Nephron (organoid): ENCODE data around the gene CCBE1.

ENCODE experiments used
- H3K27ac Mint-ChIP-seq, 3 experiments: 2 replicates each; pipeline ENCODE4 v1.8.0; 2020; ENCODE audit warnings: mixed read lengths in 3 of 3, mild to moderate bottlenecking in 2 of 3, moderate library complexity in 1 of 3
- H3K27me3 Mint-ChIP-seq: 2 replicates; pipeline ENCODE4 v1.8.0; 2021; ENCODE audit warnings: low read depth, mild to moderate bottlenecking, moderate library complexity, mixed read lengths
- H3K36me3 Mint-ChIP-seq: 2 replicates; pipeline ENCODE4 v1.8.0; 2020; ENCODE audit warnings: low read depth, mixed read lengths
- H3K4me1 Mint-ChIP-seq: 2 replicates; pipeline ENCODE4 v1.8.0; 2020; ENCODE audit warnings: mixed read lengths
- H3K4me3 Mint-ChIP-seq, 3 experiments: 2 replicates each; pipeline ENCODE4 v1.8.0; 2020; ENCODE audit warnings: mild to moderate bottlenecking in 3 of 3, mixed read lengths in 3 of 3, moderate library complexity in 2 of 3
- H3K9me3 Mint-ChIP-seq: 2 replicates; pipeline ENCODE4 v1.8.0; 2020; ENCODE audit warnings: mixed read lengths
- CTCF ChIP-seq, 3 experiments: fragments of 200-600 bp; sonication (generic); IDR thresholded peaks; one replicate each; pipeline ENCODE4 v1.5.0; 2021; ENCODE audit warnings: antibody characterized with exemption in 3 of 3; ENCODE audit not compliant: unreplicated experiment in 3 of 3

CCBE1 gene

GRCh38 chr18:59690186-59690982 lies 6.8 kb downstream of the CCBE1 start:
- no peak for TF ChIP-seq CTCF (IDR thresholded peaks at IDR 0.05; ENCODE audit: unreplicated experiment in 3 of 3)
- Mint-ChIP-seq H3K4me3 (peak overlapping the region in 1 of 3 experiments; percentile 13), H3K4me1 (peaks cover 48% of the 10 kb centered on the region), H3K9me3 (no peaks in the 10 kb centered on the region), H3K36me3 (peaks cover 9% of the 10 kb centered on the region), H3K27me3 (peaks cover 23% of the 10 kb centered on the region), H3K27ac (peak overlapping the region; percentile 59 to 79 (median 79))

- H3K4me3 Mint-ChIP-seq: no peak overlapping the region
Observed at GRCh38 chr18:59689756-59690155, 7.5 kb downstream of the CCBE1 start.

GRCh38 chr18:59686260-59686659 lies 11.0 kb downstream of the CCBE1 start:
- H3K27me3 Mint-ChIP-seq: no peaks in the 10 kb centered on the region
- H3K36me3 Mint-ChIP-seq: peaks cover 4% of the 10 kb centered on the region
- TF ChIP-seq CTCF (IDR thresholded peaks at IDR 0.05; ENCODE audit: unreplicated experiment in 3 of 3): no peak
- H3K9me3 Mint-ChIP-seq: no peaks in the 10 kb centered on the region
- H3K27ac Mint-ChIP-seq: no peak overlapping the region
- peaks cover 33% of the 10 kb centered on the region for H3K4me1 Mint-ChIP-seq
- H3K4me3 Mint-ChIP-seq: no peak overlapping the region

More at GRCh38 chr18:59689756-59690155, 7.5 kb downstream of the CCBE1 start:
- Mint-ChIP-seq H3K27ac (peak overlapping the region; percentile 59 to 79 (median 79)), H3K4me1 (peaks cover 46% of the 10 kb centered on the region), H3K27me3 (peaks cover 18% of the 10 kb centered on the region), H3K9me3 (no peaks in the 10 kb centered on the region), H3K36me3 (peaks cover 9% of the 10 kb centered on the region)
- no peak for TF ChIP-seq CTCF (IDR thresholded peaks at IDR 0.05; ENCODE audit: unreplicated experiment in 3 of 3)

GRCh38 chr18:59685501-59685900 lies 11.7 kb downstream of the CCBE1 start:
- Mint-ChIP-seq H3K9me3 (no peaks in the 10 kb centered on the region), H3K4me1 (peaks cover 30% of the 10 kb centered on the region), H3K27me3 (no peaks in the 10 kb centered on the region), H3K36me3 (no peaks in the 10 kb centered on the region), H3K27ac (peak overlapping the region in 2 of 3 experiments; percentile 27 to 35), H3K4me3 (no peak overlapping the region)
- no peak for TF ChIP-seq CTCF (IDR thresholded peaks at IDR 0.05; ENCODE audit: unreplicated experiment in 3 of 3)

- H3K36me3 Mint-ChIP-seq: no peaks in the 10 kb centered on the region
- peak overlapping the region in 1 of 3 experiments; percentile 9 for H3K4me3 Mint-ChIP-seq
- H3K4me1 Mint-ChIP-seq: peaks cover 23% of the 10 kb centered on the region
- peak overlapping the region; percentile 28 to 73 (median 50) for H3K27ac Mint-ChIP-seq
- no peaks in the 10 kb centered on the region for H3K27me3 Mint-ChIP-seq
- TF ChIP-seq CTCF (IDR thresholded peaks at IDR 0.05; ENCODE audit: unreplicated experiment in 3 of 3): no peak
- no peaks in the 10 kb centered on the region for H3K9me3 Mint-ChIP-seq
Observed at GRCh38 chr18:59684777-59685176, 12.4 kb downstream of the CCBE1 start.
